ENCODE data around the gene MCOLN2.

GRCh38 chr1:84967666-84968065, 29.2 kb downstream of the MCOLN2 start:
- TF ChIP-seq CEBPB (IDR thresholded peaks at IDR 0.05; ENCODE audit: low read depth, low read length) (no peak), CTCF (conservative IDR thresholded peaks at IDR 0.05; ENCODE audit: low read depth, low read length) (no peak), MXI1 (IDR thresholded peaks at IDR 0.05; ENCODE audit: borderline replicate concordance, low read depth, low read length) (no peak), RAD21 (IDR thresholded peaks at IDR 0.05; ENCODE audit: low read length) (no peak)
- TF ChIP-seq, protein P1, sequence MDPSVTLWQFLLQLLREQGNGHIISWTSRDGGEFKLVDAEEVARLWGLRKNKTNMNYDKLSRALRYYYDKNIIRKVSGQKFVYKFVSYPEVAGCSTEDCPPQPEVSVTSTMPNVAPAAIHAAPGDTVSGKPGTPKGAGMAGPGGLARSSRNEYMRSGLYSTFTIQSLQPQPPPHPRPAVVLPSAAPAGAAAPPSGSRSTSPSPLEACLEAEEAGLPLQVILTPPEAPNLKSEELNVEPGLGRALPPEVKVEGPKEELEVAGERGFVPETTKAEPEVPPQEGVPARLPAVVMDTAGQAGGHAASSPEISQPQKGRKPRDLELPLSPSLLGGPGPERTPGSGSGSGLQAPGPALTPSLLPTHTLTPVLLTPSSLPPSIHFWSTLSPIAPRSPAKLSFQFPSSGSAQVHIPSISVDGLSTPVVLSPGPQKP (IDR thresholded peaks at IDR 0.05; ENCODE audit: borderline replicate concordance, low read depth, low read length): no peak

All from IMR-90 (cell line).